ENCODE results near the gene RAB31. TPM values are rescaled to one million over a fixed set of nuclear protein-coding genes. Genes with fewer than 3 reads are reported as not detected.
"Not testable (repeated sequence)": the region's sequence is repeated elsewhere in the genome, so short reads cannot be mapped to it uniquely, and the experiment has no call there.

The RAB31 gene
- total RNA-seq, 1 experiment from 2014 or later, result 6.1 TPM

DNA sequence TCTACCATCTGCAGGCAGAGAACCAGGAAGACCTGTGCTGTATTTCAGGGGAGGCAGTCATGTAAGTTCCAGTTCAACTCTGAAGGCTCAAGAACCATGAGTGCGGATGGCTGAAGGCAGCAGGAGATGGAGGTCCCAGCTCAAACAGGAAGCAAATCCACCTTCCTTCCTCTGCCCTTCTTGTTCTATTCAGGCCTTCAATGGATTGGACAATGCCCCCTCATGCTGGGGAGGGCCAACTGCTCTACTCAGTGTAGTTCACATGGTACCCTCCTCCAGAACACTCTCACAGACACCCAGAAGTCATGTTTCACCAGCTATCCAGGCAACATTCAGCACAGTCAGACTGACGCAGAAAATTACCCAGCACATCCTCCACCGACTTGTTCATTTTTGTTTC, 39.1 kb upstream of the RAB31 start:
- H3K36me3 ChIP-seq (ENCODE audit: insufficient read depth, low read length, poor library complexity, severe bottlenecking), result no peaks in the 10 kb centered on the region
- no peaks in the 10 kb centered on the region for H3K4me1 ChIP-seq (ENCODE audit: insufficient read depth, low read length, poor library complexity, severe bottlenecking)
- POLR2A ChIA-PET (ENCODE audit: low non-redundant PET), result no interaction called here
- intact Hi-C loops (cut with micrococcal nuclease; ENCODE audit: unreplicated experiment), result no loop called here
- H3K27ac ChIP-seq (ENCODE audit: low read depth, low read length, poor library complexity, severe bottlenecking), result no peak overlapping the region
- no peak overlapping the region for H3K4me3 ChIP-seq (ENCODE audit: low read depth, low read length, poor library complexity, severe bottlenecking)
- no peak for DNase-seq (ENCODE audit: low spot score)
- no TSS peak for BruUV-seq (replicated peaks)
- CTCF ChIA-PET, result no interaction called here
- H3K9me3 ChIP-seq (ENCODE audit: low read depth, low read length, poor library complexity, severe bottlenecking), result no peaks in the 10 kb centered on the region
- no peaks in the 10 kb centered on the region for H3K27me3 ChIP-seq (replicated peaks; ENCODE audit: insufficient read depth, low read depth, low read length, poor library complexity)
- TF ChIP-seq EZH2 (IDR thresholded peaks at IDR 0.05; ENCODE audit: borderline replicate concordance, low read depth, low read length, poor library complexity, severe bottlenecking), result no peak

DNA sequence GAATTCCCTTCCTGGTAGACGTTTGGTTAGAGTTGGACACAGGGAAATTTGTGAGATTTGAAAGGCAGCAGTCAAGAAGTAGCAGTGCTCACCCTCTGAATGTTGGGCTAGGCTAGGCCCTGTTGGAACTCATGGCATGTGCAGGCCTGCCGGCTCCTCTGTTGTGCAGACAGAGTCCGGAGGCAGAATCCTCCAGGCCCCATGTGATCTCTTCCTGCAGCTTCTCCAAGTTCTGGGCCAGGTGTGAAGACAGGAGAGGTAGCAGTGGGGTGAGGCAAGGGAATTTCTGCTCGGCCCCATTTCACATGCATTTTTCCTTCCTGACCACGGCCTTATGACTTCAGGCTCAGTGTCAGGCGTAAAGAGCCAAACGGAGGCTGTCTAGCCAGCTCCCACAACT, 36.9 kb upstream of the RAB31 start:
- intact Hi-C loops (cut with micrococcal nuclease; ENCODE audit: unreplicated experiment), result no loop called here
- H3K27me3 ChIP-seq (replicated peaks; ENCODE audit: insufficient read depth, low read depth, low read length, poor library complexity), result no peaks in the 10 kb centered on the region
- no peak overlapping the region for H3K4me3 ChIP-seq (ENCODE audit: low read depth, low read length, poor library complexity, severe bottlenecking)
- no peak overlapping the region for H3K27ac ChIP-seq (ENCODE audit: low read depth, low read length, poor library complexity, severe bottlenecking)
- H3K36me3 ChIP-seq (ENCODE audit: insufficient read depth, low read length, poor library complexity, severe bottlenecking), result no peaks in the 10 kb centered on the region
- H3K9me3 ChIP-seq (ENCODE audit: low read depth, low read length, poor library complexity, severe bottlenecking), result no peaks in the 10 kb centered on the region
- no TSS peak for BruUV-seq (replicated peaks)
- ChIA-PET POLR2A (ENCODE audit: low non-redundant PET) (no interaction called here), CTCF (no interaction called here)
- no peak for DNase-seq (ENCODE audit: low spot score)
- TF ChIP-seq EZH2 (IDR thresholded peaks at IDR 0.05; ENCODE audit: borderline replicate concordance, low read depth, low read length, poor library complexity, severe bottlenecking), result no peak
- TF ChIP-seq, protein P1, sequence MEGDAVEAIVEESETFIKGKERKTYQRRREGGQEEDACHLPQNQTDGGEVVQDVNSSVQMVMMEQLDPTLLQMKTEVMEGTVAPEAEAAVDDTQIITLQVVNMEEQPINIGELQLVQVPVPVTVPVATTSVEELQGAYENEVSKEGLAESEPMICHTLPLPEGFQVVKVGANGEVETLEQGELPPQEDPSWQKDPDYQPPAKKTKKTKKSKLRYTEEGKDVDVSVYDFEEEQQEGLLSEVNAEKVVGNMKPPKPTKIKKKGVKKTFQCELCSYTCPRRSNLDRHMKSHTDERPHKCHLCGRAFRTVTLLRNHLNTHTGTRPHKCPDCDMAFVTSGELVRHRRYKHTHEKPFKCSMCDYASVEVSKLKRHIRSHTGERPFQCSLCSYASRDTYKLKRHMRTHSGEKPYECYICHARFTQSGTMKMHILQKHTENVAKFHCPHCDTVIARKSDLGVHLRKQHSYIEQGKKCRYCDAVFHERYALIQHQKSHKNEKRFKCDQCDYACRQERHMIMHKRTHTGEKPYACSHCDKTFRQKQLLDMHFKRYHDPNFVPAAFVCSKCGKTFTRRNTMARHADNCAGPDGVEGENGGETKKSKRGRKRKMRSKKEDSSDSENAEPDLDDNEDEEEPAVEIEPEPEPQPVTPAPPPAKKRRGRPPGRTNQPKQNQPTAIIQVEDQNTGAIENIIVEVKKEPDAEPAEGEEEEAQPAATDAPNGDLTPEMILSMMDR (conservative IDR thresholded peaks at IDR 0.05; ENCODE audit: low read depth, low read length), result no peak
- no peaks in the 10 kb centered on the region for H3K4me1 ChIP-seq (ENCODE audit: insufficient read depth, low read length, poor library complexity, severe bottlenecking)

DNA sequence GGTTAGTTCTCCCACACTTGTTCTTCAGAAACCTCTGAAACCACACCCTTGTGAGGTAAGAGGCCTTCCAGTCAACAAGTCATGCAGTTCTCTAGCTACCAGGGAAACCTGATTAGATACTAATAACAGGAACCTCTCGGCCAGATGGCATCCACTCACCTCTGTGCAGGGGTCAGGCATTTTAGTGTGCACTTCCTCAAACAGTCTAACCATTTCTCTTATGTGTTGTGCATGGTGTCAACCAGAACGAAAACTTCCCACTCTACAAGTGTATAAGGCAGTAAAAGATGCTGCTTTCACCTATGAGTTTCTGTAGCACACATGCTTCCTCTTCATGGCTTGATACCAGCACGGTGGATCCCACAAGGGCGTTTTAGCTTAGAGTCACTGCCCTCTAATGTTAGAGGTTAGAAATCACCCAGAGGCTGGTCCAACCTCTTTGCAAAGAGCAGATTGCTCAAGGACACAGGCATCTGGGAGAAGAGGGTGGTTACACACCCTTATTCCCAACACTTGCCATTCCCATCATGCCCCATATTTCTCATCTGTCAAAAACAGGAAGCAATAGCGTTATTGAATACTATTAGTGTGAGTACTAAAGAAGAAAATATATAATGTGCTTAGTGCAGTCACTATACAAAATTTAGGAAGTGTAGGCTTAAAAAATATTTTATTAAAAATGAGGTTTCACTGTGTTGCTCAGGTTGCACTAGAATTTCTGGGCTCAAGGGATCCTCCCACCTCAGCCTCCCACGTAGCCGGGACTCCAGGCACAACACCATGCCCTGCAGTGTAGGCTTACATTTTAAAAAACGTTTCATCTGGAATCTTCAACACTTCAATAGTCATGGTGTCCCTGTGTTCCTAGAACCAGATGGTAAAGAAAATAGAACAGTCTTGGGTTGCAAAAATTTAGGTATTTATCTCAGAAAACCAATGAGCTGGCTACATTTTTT, 34.5 kb upstream of the RAB31 start:
- intact Hi-C loops (cut with micrococcal nuclease; ENCODE audit: unreplicated experiment), result no loop called here
- no TSS peak for BruUV-seq (replicated peaks)
- no peak overlapping the region for H3K4me3 ChIP-seq (ENCODE audit: low read depth, low read length, poor library complexity, severe bottlenecking)
- CTCF ChIA-PET, result no interaction called here
- no peaks in the 10 kb centered on the region for H3K27me3 ChIP-seq (replicated peaks; ENCODE audit: insufficient read depth, low read depth, low read length, poor library complexity)
- no peaks in the 10 kb centered on the region for H3K4me1 ChIP-seq (ENCODE audit: insufficient read depth, low read length, poor library complexity, severe bottlenecking)
- H3K36me3 ChIP-seq (ENCODE audit: insufficient read depth, low read length, poor library complexity, severe bottlenecking), result no peaks in the 10 kb centered on the region
- no peaks in the 10 kb centered on the region for H3K9me3 ChIP-seq (ENCODE audit: low read depth, low read length, poor library complexity, severe bottlenecking)
- peak; percentile 37 for DNase-seq (ENCODE audit: low spot score)
- POLR2A ChIA-PET (ENCODE audit: low non-redundant PET), result no interaction called here
- H3K27ac ChIP-seq (ENCODE audit: low read depth, low read length, poor library complexity, severe bottlenecking), result no peak overlapping the region
- TF ChIP-seq EZH2 (IDR thresholded peaks at IDR 0.05; ENCODE audit: borderline replicate concordance, low read depth, low read length, poor library complexity, severe bottlenecking), result no peak
- TF ChIP-seq, protein P1 (conservative IDR thresholded peaks at IDR 0.05; ENCODE audit: low read depth, low read length), result peak; percentile 35

DNA sequence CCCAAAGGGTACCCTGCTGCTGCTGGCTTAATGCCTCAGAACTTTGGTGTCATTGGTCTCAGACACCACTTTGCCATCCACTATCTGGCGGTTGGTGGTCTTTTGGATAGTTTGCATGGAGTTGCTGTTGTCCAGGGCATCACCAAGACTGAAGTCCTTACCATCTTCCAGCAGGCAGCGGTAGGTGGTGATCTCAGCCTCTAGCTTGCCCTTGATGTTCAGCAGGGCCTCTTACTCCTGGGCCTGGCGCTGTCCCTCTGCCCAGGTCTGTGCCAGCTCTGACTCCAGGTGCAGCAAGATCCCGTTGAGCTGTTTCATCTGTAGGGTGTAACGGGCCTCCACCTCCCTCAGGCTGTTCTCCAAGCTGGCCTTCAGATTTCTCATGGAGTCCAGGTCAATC, 29.9 kb upstream of the RAB31 start:
- H3K27ac ChIP-seq (ENCODE audit: low read depth, low read length, poor library complexity, severe bottlenecking); POLR2A ChIA-PET (ENCODE audit: low non-redundant PET); BruUV-seq (replicated peaks); intact Hi-C loops (cut with micrococcal nuclease; ENCODE audit: unreplicated experiment); H3K9me3 ChIP-seq (ENCODE audit: low read depth, low read length, poor library complexity, severe bottlenecking); H3K27me3 ChIP-seq (replicated peaks; ENCODE audit: insufficient read depth, low read depth, low read length, poor library complexity); H3K4me3 ChIP-seq (ENCODE audit: low read depth, low read length, poor library complexity, severe bottlenecking); CTCF ChIA-PET; H3K4me1 ChIP-seq (ENCODE audit: insufficient read depth, low read length, poor library complexity, severe bottlenecking); DNase-seq (ENCODE audit: low spot score); H3K36me3 ChIP-seq (ENCODE audit: insufficient read depth, low read length, poor library complexity, severe bottlenecking): not testable (repeated sequence)
